Measurements from ENCODE around the gene EMP1.

GRCh38 chr12:13229504-13229903, 33.0 kb downstream of the EMP1 start:
- TF ChIP-seq CTCF (IDR thresholded peaks at IDR 0.05 in 8 of 11, conservative IDR thresholded peaks at IDR 0.05 in 3 of 11) (no peak), POLR2A (IDR thresholded peaks at IDR 0.05) (no peak), POLR2AphosphoS5 (IDR thresholded peaks at IDR 0.05) (no peak)
